Stimulated activated CD4-positive, alpha-beta T cell treated with anti-CD3 and anti-CD28 coated beads, Interleukin-1b, Interleukin-23, amount 100 ng/mL, for 24 hours (primary cell): ENCODE data around the gene APC2.

Source experiments
- DNase-seq, 4 experiments: peaks; one replicate each; pipeline ENCODE4 v3.0.0-alpha.2; 2020; ENCODE audit warnings: low read depth in 4 of 4, low spot score in 1 of 4

The APC2 gene

GRCh38 chr19:1445185-1445931 is 4.6 kb upstream of the APC2 start:
- DNase-seq: peak; percentile 46 to 68 (median 65)

DNA sequence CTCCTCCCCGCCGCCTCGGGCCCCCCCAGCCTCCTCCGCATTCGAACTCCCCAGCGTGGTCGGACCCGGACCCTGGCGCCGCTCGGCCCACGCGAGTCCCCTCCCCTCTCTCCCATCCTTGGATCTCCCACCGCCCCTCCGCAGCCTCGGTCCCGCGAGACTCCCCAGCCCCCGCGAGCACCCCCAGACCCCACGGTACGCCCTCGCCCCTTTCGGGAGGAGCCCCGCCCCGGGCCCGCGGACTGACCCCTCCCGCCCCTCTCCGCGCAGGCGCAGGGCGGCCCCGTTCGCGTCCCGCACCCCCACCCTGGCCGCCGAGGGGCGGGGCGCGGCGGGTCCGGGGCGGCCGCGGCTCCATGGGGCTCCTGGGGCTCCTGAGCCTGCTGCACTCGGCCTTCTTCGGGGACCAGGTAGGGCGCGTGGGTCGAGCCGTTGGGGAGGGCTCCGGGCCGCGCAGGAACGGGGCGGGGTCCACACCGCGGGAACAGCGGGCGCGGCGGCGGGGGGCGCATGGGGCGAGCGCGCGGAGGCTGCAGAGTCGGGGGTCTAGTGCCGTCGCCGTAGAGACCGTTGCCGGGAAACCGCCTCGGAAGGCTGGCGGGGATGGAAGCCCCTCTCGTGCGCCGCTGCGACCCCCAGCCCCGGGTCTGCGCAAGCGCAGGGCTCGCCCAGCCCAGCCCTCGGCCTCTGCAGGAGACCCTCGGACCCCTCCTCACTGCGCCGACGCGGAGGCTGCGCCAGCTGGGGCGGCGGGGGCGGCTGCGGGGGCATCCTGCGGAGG is 3.8 kb upstream of the APC2 start:
- no peak for DNase-seq

GRCh38 chr19:1446713-1447481 is 3.0 kb upstream of the APC2 start:
- DNase-seq: no peak

- no peak for DNase-seq
Observed at GRCh38 chr19:1447504-1447903, 2.4 kb upstream of the APC2 start.

DNA sequence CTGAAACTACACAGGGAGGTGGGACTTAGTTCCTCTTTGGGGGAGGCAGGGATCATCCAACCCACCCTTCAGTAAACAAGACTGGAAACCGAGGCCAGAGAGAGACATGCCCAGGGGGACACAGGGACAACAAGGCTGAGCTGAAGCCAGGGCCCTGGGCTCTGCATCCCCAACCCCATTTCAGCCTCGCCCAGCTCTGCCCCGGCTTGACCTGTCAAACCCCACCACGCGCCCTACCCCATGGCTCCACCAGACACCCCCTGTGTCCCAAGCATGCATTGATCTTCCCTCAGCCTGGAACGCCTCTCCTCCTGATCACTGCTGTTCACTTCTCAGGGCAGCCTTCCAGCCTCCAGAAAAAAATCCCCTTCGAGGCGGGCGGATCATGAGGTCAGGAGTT is 2.0 kb upstream of the APC2 start:
- no peak for DNase-seq

- DNase-seq: no peak
Observed at GRCh38 chr19:1450735-1451731, 1.1 kb downstream of the APC2 start.

GRCh38 chr19:1451916-1452801 is 2.2 kb downstream of the APC2 start:
- no peak for DNase-seq

GRCh38 chr19:1452802-1453524 is 3.0 kb downstream of the APC2 start:
- DNase-seq: no peak

DNA sequence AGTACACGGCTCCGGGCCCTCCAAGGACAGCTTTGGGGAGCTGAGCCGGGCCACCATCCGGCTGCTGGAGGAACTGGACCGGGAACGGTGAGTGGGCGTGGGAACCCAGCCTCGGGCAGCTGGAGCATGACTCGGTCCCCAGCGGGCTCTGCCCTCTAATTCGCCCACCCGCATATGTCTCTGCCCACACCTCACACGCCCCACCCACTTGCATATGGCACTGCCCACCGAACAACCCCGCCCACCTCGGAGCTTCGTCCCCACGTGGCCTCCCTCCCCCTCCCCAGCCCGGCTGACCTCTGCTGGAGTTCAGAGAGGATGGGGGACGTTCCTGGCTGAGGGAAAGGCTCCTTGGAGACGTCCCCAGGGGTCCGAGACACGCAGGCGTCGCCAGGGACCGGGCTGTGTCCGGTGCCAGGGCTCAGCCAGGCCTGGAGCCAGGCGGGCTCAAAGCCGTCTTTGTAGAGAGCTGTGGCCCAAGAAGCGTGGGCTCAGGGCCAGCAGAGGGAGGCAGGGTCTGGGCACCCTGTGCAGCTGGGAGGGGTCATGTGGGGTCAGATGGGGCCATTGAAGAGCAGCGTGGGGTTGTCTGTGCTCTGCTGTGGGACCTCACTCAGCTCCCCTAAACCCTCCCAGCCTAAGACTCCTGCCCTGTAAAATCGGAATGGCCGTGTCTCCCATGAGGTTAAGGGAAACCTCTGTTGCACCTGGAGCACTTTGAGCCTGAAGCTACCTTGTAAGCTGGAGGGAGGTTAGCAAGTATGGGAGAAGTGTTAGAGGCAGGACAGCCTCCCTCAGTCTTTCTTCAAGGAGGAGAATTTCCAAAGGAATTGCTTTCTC is 3.8 kb downstream of the APC2 start:
- DNase-seq: no peak

- DNase-seq: no peak
Observed at GRCh38 chr19:1455002-1455335, 5.0 kb downstream of the APC2 start.

- no peak for DNase-seq
Observed at GRCh38 chr19:1455336-1456120, 5.6 kb downstream of the APC2 start.

- DNase-seq: no peak
Observed at GRCh38 chr19:1456121-1456900, 6.4 kb downstream of the APC2 start.

DNA sequence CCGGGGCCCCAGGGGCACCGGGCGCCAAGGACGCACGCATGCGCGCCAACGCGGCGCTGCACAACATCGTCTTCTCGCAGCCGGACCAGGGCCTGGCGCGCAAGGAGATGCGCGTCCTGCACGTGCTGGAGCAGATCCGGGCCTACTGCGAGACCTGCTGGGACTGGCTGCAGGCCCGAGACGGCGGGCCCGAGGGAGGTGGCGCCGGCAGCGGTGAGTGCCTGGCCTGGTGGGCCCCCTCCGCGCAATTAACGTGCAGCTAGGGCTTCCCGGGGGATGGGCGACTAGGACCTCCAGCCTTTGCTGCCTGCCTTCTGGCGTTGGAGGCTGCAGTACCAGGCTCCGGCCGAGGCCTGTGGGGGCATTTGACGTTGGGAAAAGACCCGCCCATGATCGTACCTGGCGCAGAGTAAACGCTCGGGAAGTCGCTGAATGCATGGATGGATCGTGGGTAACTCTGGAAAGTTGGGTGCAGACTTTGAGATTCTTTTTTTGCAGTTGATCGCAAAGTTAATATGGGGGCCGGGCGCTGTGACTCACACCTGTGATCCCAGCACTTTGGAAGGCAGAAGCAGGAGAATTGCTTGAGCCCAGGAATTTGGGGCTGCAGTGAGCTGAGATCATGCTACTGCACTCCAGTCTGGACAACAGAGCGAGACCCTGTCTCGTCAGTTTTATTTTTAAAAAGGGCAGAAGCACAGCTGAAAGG is 7.3 kb downstream of the APC2 start:
- no peak for DNase-seq

- no peak for DNase-seq
Observed at GRCh38 chr19:1457892-1458291, 8.0 kb downstream of the APC2 start.

DNA sequence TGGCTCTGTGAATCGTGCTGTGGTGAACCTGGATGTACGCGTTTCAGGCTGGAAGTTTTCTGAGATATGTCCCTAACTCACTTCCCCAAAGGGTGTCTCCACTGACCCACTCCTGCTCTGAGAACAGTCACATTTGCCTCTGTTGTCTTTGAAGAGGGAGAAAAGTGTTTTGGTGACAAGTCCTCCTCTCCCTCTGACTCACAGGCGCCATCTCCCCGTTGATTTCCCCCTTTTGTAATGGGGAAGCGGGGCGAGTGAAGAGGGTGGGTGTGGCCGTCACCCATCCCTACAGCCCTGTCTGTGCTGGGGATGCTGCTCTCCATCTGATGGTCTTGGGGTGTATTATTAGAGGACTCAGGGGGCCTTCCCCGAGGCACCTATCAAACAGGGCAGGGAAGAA is 9.6 kb downstream of the APC2 start:
- no peak for DNase-seq
